ENCODE data around the gene SLC9A4.

The SLC9A4 gene

DNA sequence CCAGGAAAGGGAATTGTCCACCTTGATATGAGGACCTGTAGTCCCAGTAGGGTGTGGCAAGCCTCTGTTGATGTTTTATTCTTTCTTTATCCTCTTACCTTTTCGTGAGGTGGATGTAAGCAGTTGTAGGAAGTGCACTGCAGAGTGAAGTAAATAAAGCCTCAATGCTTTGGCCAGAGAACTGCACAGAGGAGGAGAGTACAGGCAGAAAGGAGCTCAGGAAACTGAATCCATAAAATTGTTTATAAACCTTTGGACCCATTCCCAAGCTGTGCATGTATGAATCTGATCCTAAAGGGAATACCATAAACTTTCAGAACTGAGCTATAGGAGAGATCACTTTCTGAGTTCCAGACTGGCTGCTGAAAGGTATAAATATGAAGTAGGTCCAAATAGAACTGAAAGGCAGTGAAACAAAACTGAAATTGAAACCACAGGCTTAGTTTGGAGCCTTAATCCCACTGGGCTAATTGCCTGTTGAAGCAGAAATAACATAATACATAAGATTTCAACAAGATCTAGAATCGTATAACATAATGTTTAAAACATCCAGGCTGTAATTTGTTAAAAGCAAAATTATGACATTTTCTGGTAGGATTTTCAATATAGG lies 17.9 kb upstream of the SLC9A4 start:
- no peak for FAIRE-seq

DNA sequence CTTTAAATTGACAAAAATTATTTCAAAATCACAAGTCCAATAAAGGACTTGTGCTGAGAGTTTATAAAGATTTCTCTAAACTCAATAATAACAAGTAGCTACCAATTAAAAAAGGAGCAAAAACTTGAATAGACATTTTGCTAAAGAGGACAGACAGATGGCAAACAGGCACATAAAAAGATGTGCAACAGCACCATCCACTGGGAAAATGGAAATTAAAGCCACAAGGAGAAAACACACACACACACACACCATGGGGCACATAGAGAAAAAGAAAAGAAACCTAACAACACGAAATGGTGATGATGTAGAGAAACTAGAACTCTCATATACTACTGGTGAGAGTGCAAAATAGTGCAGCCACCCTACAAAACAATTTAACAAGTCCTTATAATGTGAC lies 12.6 kb upstream of the SLC9A4 start:
- no peak for FAIRE-seq

DNA sequence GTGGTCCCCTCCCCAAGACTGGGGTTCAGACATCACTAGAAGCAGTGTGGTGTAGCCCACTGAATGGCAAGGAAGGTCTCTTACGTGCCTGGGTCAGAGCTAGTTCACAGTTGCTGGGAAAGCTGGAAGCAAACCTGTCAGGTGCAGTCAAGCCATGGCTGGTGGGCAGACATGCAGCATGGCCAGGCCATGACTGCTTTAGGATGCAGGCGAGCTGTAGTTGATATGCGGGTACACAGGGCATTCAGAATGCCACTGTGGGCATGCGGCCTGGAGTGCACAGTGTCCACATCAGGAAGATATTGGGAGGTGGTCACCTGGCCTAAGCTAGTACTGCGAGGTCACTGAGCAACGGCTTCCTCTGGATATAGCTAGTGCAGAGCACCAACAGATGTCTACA lies 11.8 kb upstream of the SLC9A4 start:
- no peak for FAIRE-seq

DNA sequence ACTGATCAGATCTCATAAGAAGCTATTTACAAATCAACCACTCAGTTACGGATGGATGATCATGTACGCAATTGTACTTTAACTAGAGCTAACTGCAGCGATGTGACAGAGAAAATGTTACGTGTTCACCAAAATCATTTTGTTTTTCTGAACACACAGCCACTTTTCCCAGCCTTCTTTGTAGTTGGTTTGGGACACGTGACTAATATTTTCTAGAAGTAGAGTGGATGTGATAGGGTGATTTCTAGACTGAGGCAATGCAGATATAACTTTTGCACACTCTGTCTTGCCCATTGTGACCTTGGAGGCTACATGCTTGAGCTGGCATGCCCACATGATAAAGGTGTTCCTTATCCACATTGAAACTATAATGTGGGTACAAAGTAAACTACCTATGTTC lies 9.9 kb upstream of the SLC9A4 start:
- no peak for FAIRE-seq

DNA sequence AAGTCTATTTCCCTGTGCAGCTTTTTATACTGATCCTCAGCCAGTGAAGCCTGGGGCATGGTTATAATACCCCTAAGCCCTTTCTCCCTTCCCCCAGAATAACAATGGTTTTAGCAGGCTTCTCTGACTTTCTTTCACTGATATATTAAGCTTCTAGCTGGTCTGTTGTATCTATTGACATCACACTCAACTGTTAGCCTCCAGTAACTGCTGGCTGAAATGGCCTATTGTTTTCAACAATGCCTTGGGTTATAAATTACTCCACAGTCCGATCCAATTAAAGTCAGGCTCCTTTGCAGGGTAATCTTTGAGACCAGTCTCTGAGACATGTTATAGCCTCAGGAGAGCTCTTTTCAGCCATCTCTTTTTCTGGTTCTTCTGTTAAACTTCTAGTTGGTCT lies 2.9 kb upstream of the SLC9A4 start:
- FAIRE-seq: no peak

DNA sequence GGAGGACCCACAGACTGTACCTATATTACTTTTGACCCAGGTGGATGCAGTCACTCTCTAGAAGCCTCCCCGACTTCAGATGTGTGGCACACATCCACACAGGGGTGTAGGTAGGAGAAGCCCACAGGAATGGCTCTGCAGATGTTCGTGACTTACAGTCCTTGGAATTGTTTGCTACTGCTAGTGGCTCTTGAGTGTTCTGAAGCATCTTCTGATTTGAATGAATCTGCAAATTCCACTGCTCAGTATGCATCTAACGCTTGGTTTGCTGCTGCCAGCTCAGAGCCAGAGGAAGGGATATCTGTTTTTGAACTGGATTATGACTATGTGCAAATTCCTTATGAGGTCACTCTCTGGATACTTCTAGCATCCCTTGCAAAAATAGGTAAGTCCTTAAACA lies 605 bp downstream of the SLC9A4 start:
- FAIRE-seq: no peak

DNA sequence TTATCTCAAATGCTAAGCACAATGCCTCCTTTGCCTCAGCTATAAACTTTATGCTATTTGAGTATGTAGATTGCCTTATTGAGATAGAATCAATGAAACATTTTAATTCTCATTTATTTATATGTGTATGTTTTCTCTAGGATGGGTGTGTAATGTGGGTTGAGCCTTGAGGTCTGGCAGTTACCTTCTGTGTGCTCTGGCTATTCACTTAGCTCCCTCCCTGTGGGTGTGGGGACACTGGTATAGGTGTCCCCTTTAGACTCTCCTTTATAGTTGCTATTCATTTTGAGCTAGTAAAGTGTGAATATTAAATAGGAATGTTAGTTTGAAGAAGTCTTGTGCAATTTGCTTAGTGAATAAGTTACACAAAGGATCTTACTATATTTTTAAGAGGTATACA lies 1.8 kb downstream of the SLC9A4 start:
- no peak for FAIRE-seq

DNA sequence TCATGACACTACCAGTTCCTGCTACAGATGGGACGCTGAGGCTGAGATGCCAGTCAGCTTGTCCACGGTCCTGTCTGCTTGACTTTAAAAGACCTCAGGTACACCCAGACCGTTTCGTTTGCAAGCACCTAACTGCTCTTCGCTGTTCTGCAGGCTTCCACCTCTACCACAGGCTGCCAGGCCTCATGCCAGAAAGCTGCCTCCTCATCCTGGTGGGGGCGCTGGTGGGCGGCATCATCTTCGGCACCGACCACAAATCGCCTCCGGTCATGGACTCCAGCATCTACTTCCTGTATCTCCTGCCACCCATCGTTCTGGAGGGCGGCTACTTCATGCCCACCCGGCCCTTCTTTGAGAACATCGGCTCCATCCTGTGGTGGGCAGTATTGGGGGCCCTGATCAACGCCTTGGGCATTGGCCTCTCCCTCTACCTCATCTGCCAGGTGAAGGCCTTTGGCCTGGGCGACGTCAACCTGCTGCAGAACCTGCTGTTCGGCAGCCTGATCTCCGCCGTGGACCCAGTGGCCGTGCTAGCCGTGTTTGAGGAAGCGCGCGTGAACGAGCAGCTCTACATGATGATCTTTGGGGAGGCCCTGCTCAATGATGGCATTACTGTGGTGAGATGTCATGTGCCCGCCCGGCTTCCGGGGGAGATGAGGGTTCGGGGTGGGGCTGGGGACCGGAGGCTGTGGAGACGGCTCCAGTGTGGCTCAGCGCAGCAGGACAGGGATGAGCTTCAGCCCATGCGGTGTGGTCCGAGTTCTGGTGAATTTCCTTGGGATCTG lies 5.9 kb downstream of the SLC9A4 start:
- no peak for FAIRE-seq

DNA sequence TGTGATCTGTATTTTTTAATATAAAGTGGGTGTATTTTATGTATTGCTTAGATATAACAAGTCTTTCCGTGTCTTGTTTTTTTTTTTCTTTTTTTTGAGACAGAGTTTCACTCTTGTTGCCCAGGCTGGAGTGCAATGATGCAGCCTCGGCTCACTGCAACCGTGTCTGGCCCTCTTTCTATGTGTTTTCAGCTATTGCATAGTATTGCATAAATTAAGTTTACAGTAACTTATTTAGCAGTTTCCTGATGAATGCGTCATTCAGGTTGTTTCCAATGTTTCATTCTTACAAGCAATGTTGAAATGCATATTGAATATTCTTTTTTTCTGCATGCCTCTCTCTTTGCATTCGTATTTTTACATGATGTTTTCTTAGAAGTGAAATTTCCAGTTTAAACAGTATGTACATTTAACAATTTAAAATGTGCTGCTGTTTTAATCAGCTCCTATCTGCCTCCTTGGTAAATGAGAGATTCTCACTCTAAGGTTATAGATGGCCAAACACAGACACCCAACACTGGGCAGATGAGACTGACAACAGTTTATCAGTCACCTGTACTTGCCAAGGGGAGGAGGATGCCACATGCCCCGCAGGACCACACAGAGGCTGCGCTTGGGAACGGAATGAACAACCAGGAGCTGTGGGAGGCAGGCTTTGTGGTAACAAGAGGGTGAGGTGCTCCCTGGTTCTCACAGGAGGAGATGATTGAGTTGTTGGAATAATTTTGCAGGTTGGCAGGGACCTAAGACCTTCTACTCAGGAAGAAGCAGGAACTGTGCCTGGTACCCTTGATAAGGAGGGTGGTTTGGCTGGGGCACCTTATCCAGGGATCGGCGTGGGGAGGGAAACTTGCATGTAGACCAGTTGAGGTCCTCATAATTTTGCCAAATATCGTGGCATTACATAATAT lies 7.5 kb downstream of the SLC9A4 start:
- no peak for FAIRE-seq

DNA sequence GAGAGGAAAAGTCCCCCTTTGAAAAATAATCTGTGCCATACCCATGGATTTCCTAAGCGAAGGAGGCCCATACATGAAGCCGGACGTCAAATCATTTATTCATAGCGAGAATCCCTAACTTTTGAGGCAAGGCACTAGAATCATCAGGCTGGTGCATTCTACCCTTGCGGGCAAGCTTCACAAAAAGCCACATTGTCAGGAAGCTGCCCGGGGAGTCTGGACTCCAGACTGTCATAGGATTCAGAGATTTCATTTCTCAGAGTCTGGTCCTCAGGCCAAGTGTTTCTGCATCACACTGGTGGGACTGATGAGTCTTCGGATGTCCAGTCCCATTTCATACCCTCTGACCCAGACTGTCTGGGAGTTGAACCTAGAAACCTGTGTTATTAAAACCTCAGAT lies 8.9 kb downstream of the SLC9A4 start:
- FAIRE-seq: no peak

DNA sequence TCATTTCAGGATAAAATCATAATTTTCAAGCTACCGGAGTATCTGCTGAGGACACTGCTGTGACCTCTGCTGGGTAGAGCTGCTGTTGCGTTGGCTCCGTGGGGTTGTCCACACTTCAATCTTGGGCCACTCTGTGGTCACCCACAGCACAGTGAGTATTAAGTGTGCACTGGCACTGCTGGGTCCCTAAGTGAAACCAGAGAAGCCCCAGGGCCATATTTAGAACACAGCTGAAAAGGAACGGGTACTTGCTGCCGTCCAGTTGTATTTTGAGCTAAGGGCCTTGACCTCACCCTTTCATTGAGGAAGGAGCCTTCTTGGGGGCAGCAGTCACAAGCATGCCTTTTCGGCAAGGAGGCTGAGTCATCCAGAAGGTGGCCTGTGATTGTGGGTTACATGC lies 10.1 kb downstream of the SLC9A4 start:
- no peak for FAIRE-seq

DNA sequence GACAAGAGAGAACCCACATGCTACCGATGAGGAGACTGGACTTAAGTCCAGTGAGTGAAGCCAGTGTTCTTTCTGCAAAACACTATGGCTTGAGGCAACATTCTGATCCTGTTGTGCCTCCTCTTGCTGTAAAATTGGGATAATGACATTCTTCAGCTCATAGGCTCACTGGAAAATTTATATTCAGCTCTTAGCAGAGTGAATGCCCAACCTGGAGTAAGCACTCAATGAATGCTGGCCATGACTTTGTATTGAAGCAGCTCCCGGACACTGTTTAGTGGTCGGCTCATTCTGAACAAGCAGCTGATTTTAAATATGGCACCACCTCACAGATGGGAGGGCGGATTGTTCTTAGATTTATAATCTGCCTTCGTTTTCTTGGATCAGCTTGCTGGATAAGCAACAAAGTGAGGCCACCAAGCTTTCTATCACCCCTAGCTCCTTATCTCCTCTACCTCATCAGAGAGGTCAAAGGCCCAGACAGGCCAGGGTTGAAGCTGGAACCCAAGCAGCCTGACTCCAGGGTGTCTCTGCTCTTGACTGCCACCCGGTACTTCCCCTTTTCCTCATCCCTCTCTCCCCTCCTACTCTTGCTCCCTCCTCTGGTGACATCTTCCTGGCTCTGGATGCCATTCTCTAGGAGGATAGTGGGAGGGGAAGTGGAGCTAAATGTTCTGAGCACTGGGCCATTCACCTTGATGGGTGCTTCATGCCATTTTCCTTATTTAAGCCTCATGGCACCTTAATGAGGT lies 11.5 kb downstream of the SLC9A4 start:
- FAIRE-seq: no peak

DNA sequence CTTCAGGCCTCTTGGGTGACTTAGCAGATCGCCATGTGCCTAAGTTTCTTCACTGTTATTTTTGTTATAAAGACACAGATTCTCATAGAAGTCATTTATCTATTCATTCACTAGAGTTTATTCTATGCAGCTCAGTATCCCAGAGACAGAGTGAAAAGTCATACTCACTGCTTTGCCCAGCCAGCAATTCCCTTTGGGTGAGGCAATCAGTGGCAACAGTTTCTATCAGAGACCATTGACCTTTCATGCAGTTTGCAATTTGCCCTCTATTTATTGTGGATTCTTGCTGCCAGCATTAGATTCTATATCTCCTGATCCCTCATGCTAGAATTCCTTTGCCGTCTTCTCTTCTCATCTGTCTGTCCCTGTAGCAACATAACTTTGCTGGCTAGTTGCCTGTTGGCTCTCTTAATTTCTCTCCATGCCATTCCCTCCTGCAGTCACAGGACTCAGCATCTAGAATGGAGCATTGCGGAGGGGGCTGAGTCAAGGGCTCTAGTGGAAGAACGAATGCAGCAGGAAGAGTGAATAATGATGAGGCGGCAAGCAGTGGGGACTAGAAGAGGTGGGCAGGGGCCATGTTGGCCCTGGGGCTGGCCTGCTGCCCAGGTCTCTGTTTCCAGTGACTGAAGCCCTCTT lies 12.2 kb downstream of the SLC9A4 start:
- FAIRE-seq: no peak

DNA sequence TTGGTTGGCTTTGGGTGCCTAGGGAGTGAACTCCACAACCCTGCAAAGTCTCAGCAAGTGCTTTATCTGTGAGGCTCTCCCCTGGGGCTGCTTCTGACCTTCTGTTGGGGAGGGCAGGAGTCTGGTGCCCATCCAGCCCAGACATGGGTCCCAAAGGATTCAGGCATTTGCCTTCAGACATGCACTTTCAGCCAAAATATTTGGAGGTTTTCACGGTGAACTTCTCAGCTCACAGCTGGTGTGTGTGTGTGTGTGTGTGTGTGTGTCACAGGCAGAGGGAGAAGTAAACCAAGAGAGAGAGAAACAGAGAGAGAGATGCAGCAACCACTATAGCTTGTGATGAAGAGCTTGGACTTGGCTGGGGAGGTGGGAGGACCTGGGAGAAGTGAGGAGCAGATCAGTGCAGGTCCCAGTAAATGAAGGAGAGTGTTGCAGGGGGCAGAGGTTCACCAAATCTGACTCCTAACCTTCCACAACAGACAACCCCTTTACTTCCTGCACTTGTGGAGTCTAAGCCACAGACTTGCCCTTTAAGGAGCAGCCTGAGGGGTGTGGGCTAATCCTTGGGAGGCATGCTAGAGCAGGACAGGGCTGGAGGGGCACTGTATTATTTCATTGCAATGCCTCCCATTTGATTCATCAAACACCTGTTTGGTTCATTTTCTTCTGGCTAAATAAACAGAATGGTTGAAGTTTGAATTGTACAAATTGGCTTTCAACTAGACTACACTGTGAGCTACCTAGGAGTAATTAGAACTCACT lies 14.1 kb downstream of the SLC9A4 start:
- FAIRE-seq: no peak

DNA sequence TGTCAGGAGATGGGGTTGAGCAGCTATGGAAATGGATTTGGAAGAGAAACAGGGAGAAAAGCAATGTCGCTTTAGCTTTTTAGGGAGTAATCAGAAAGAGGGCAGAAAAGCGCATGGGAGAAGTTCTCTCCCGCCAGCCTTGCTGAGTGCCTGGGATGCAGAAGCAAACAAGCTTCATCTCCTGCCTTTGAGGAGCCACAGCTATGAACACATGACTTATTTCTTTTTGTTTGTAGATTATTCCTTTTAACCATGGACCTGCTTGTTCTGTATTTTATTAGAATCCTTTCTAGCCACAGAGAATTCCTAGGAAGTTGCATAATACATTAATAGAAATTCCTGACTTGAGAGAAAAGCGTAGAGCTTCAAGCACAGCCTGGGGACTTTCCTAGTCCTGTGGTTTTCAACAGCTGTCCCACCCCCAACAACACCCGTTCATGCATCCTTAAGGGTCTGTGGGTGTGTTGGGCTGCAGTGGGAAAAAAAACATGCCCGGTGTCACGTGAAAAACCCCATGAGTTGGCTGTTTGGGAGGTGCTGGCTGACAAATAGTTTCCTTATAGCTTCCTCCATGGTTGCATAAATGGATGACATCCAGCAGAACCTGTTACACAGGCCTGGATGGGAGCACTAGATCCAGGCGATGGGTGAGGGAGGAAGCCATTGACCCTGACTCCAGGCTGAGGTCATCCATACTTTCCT lies 14.9 kb downstream of the SLC9A4 start:
- no peak for FAIRE-seq

DNA sequence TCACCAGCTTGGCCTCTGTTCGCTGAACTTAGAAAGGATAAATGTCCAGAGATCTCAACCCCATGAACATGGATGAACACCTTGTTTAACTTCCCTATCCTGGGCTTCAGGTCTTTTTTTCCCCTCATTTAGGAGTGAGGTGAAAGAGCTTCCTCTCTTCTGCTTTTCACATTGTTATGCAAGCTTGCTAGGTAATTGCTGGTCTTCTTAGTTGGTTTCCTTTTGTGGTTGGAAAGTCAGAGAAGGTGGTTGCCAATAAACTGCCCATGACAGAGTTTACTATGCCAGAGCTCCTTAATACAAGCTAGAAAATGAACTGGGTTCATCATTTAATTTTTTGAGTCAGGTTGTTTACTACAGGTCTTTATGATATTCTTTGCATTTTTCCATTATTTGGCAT lies 16.6 kb downstream of the SLC9A4 start:
- no peak for FAIRE-seq

DNA sequence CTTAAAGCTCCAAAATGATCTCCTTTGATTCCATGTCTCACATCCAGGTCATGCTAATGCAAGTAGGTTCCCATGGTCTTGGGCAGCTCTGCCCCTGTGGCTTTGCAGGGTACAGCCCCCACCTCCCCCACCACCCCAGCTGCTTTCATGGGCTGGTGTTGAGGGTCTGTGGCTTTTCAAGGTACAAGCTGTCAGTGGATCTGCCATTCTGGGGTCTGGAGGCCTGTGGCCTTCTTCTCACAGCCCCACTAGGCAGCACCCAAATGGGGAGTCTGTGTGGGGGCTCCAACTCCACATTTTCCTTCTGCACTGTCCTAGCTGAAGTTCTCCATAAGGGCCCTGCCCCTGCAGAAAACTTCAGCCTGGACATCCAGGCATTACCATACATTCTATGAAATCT lies 19.0 kb downstream of the SLC9A4 start:
- FAIRE-seq: no peak

DNA sequence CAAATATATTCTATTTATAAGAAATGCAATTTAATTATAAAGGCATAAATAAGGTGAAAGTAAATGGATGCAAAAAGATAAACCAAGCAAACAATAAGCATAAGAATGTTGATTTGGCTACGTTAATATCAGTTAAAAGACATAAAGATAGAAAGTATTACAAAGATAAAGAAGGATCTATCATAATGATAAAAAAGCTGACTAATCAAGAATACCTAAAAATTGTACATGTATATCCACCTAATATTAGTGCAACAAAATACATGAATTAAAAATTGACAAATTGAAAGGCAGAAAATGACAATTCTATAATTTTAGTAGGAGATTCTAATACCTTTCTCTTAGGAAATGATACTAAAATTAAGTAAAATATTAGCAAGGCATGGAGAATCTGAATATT lies 21.5 kb downstream of the SLC9A4 start:
- FAIRE-seq: no peak

DNA sequence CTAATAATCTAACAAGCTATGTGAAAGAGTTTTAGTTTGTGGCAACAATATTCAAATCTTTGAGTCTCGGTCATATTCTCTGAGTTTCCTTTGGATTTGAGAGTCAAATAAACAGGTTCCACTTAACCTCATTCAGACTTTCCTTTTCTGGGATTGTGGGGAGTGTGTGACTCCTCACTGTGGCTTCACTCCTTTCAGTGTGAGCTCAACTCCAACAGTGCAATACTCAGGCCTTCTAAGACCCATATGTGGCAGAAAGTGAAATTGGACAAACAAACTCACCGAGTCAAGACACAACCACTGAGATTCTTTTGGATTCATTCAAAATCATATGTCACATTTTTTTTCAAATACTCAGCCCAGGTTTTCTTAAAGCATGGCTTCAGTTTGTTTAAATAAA lies 25.4 kb downstream of the SLC9A4 start:
- no peak for FAIRE-seq

DNA sequence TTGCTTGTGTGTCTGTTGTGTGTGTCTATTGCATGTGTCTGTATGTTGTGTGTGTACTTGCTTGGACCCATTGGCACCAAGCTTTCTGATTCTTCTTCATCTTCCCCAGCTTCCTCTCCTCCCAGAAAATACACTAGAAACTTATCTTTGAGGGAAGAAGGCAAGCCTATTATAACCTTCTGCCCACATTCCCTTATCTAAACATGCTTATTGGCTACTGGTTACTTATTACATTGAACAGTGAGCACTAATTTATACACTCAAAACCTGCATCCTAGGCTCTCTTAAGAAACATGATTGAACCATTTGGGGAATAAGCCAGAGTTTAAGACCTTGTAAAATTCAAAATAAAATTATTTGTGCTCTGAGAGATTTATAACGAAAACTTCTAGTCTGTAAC lies 26.5 kb downstream of the SLC9A4 start:
- FAIRE-seq: no peak

DNA sequence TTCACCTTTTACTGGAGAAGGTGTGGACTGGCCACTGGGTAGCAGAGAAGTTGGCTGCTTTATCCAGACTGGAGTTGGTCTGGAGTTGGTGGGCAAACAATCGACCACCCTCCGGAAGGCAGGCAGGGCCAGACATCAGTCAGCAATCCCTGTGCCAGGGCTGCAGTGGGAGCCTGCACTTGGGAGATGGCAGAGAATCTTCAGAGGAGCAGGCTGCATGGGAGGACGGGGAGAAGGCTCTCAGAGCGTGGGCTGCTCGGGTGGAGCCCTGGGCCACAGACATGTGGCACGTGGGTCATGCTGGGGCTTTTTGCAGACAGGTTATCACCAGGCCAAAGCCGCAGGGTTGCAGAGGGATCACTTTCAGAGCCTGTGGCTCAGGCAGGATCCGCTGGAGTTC lies 29.6 kb downstream of the SLC9A4 start:
- no peak for FAIRE-seq

Data from A204.1 (cell line).